ENCODE measurements around the gene GPRIN1. TPM values are rescaled to one million over a fixed set of nuclear protein-coding genes. Genes with fewer than 3 reads are reported as not detected.

The GPRIN1 gene
- total RNA-seq, 1 experiment from 2014 or later, result 8.5 TPM

DNA sequence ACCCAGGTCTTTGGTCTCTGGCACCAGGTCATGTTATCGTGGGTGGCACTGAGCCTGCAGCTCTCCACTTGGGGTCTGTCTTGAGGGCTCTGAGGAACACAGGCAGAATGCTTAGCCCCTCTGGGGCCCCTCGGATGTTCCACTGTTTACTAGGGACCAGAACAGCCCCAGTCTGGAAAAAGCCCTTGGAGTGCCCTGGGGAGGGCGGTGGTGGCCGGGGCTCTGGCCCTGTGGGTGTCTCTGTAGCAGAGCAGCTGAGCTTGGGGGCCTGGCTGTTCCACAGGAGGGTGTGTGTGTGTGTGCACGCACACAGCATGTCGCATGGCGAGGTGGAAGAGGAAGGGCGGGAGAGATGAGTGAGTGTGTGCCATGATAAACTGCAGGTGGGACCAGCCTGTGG is 15.4 kb downstream of the GPRIN1 start (continued):
- TF ChIP-seq, protein P1, sequence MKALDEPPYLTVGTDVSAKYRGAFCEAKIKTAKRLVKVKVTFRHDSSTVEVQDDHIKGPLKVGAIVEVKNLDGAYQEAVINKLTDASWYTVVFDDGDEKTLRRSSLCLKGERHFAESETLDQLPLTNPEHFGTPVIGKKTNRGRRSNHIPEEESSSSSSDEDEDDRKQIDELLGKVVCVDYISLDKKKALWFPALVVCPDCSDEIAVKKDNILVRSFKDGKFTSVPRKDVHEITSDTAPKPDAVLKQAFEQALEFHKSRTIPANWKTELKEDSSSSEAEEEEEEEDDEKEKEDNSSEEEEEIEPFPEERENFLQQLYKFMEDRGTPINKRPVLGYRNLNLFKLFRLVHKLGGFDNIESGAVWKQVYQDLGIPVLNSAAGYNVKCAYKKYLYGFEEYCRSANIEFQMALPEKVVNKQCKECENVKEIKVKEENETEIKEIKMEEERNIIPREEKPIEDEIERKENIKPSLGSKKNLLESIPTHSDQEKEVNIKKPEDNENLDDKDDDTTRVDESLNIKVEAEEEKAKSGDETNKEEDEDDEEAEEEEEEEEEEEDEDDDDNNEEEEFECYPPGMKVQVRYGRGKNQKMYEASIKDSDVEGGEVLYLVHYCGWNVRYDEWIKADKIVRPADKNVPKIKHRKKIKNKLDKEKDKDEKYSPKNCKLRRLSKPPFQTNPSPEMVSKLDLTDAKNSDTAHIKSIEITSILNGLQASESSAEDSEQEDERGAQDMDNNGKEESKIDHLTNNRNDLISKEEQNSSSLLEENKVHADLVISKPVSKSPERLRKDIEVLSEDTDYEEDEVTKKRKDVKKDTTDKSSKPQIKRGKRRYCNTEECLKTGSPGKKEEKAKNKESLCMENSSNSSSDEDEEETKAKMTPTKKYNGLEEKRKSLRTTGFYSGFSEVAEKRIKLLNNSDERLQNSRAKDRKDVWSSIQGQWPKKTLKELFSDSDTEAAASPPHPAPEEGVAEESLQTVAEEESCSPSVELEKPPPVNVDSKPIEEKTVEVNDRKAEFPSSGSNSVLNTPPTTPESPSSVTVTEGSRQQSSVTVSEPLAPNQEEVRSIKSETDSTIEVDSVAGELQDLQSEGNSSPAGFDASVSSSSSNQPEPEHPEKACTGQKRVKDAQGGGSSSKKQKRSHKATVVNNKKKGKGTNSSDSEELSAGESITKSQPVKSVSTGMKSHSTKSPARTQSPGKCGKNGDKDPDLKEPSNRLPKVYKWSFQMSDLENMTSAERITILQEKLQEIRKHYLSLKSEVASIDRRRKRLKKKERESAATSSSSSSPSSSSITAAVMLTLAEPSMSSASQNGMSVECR (CRISPR knock-in tag; IDR thresholded peaks at IDR 0.05; ENCODE audit: borderline replicate concordance), result no peak
- TF ChIP-seq IRF1 (CRISPR knock-in tag; IDR thresholded peaks at IDR 0.05) (no peak), ZNF263 (CRISPR knock-in tag; IDR thresholded peaks at IDR 0.05; ENCODE audit: low read depth) (no peak)

- ChIA-PET POLR2A (no interaction called here), CTCF (interaction anchor here (0.6 to 1.1 kb wide), 2 partner anchors 50 to 67 kb away, joined by 3 to 5 read pairs; no protein-coding TSS in a partner anchor)
- no peaks in the 10 kb centered on the region for H3K36me3 Mint-ChIP-seq
- ATAC-seq (no peak), DNase-seq (ENCODE audit: low spot score) (no peak)
- H3K27ac Mint-ChIP-seq, result no peak overlapping the region
- H3K4me3 Mint-ChIP-seq, result no peak overlapping the region
- 0 out of 2 replicates have a peak, but pooled peaks cover 4% of the 10 kb centered on the region for H3K4me1 Mint-ChIP-seq
- H3K27me3 Mint-ChIP-seq (ENCODE audit: low read depth), result peaks cover 38% of the 10 kb centered on the region
- H3K9me3 Mint-ChIP-seq, result peaks cover 2% of the 10 kb centered on the region
- TF ChIP-seq AFF4 (CRISPR knock-in tag; IDR thresholded peaks at IDR 0.05; ENCODE audit: borderline replicate concordance) (no peak), SMAD4 (CRISPR knock-in tag; IDR thresholded peaks at IDR 0.05) (no peak), FOXK1 (CRISPR knock-in tag; IDR thresholded peaks at IDR 0.05) (no peak), SMAD3 (CRISPR knock-in tag; IDR thresholded peaks at IDR 0.05; ENCODE audit: borderline replicate concordance) (no peak), TCF7 (CRISPR knock-in tag; IDR thresholded peaks at IDR 0.05; ENCODE audit: low read depth) (no peak), RORB (CRISPR knock-in tag; IDR thresholded peaks at IDR 0.05) (no peak), ELF4 (CRISPR knock-in tag; IDR thresholded peaks at IDR 0.05; ENCODE audit: low read depth) (no peak), IRF1 (CRISPR knock-in tag; IDR thresholded peaks at IDR 0.05) (no peak), NFYB (CRISPR knock-in tag; conservative IDR thresholded peaks at IDR 0.05; ENCODE audit: low read depth) (no peak), FOXJ3 (CRISPR knock-in tag; IDR thresholded peaks at IDR 0.05; ENCODE audit: borderline replicate concordance) (no peak), ETV6 (CRISPR knock-in tag; IDR thresholded peaks at IDR 0.05) (no peak)
- TF ChIP-seq, protein P2, sequence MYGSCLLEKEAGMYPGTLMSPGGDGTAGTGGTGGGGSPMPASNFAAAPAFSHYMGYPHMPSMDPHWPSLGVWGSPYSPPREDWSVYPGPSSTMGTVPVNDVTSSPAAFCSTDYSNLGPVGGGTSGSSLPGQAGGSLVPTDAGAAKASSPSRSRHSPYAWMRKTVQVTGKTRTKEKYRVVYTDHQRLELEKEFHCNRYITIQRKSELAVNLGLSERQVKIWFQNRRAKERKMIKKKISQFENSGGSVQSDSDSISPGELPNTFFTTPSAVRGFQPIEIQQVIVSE (CRISPR knock-in tag; IDR thresholded peaks at IDR 0.05; ENCODE audit: borderline replicate concordance), result no peak
- TF ChIP-seq, protein P3, sequence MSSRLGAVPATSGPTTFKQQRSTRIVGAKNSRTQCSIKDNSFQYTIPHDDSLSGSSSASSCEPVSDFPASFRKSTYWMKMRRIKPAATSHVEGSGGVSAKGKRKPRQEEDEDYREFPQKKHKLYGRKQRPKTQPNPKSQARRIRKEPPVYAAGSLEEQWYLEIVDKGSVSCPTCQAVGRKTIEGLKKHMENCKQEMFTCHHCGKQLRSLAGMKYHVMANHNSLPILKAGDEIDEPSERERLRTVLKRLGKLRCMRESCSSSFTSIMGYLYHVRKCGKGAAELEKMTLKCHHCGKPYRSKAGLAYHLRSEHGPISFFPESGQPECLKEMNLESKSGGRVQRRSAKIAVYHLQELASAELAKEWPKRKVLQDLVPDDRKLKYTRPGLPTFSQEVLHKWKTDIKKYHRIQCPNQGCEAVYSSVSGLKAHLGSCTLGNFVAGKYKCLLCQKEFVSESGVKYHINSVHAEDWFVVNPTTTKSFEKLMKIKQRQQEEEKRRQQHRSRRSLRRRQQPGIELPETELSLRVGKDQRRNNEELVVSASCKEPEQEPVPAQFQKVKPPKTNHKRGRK (CRISPR knock-in tag; IDR thresholded peaks at IDR 0.05; ENCODE audit: borderline replicate concordance), result no peak
- TF ChIP-seq, protein P4, sequence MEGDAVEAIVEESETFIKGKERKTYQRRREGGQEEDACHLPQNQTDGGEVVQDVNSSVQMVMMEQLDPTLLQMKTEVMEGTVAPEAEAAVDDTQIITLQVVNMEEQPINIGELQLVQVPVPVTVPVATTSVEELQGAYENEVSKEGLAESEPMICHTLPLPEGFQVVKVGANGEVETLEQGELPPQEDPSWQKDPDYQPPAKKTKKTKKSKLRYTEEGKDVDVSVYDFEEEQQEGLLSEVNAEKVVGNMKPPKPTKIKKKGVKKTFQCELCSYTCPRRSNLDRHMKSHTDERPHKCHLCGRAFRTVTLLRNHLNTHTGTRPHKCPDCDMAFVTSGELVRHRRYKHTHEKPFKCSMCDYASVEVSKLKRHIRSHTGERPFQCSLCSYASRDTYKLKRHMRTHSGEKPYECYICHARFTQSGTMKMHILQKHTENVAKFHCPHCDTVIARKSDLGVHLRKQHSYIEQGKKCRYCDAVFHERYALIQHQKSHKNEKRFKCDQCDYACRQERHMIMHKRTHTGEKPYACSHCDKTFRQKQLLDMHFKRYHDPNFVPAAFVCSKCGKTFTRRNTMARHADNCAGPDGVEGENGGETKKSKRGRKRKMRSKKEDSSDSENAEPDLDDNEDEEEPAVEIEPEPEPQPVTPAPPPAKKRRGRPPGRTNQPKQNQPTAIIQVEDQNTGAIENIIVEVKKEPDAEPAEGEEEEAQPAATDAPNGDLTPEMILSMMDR (IDR thresholded peaks at IDR 0.05), result no peak
- TF ChIP-seq, protein P5, sequence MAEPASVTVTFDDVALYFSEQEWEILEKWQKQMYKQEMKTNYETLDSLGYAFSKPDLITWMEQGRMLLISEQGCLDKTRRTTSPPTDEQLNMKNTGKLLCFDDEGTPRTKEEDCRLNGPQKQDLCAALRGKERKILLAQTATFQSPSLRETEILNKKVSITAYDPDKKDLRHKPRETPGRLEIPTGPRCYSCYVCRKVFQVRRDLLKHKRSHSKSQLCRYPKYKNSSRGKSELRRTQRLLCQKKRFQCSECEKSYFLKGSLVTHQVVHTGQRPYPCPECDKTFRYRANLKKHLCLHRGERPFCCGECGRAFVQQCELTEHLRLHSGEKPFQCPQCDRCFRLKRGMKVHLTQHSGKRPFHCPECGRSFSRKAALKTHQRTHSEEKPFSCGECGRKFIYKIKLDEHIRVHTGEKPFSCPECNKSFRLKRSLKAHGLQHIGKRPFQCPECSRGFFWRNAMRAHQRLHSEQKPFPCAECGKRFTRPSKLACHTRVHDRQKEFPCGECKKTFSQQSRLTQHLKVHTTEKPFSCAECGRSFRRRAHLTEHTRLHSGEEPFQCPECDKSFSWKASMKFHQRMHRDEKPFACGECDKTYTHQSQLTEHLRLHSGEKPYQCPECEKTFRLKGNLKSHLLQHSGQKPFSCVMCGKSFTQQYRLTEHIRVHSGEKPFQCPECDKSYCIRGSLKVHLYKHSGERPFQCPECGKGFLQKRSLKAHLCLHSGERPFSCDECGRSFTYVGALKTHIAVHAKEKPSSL (CRISPR knock-in tag; conservative IDR thresholded peaks at IDR 0.05), result no peak
These were observed 16.6 kb downstream of the GPRIN1 start for GRCh38 chr5:176593273-176593869.

Measured in WTC11 (cell line).